ENCODE data around the gene ABLIM1.

Gene ABLIM1

GRCh38 chr10:114473776-114474175 is 184.3 kb downstream of the ABLIM1 start:
- H3K27ac ChIP-seq = no peak overlapping the region

GRCh38 chr10:114472877-114473253 is 185.2 kb downstream of the ABLIM1 start:
- TF ChIP-seq ZFX (IDR thresholded peaks at IDR 0.05; ENCODE audit: borderline replicate concordance) (no peak), CTCF (IDR thresholded peaks at IDR 0.05) (no peak)
- H3K27ac ChIP-seq = peak overlapping the region; percentile 54

More at GRCh38 chr10:114473776-114474175, 184.3 kb downstream of the ABLIM1 start:
- no peak for TF ChIP-seq ZFX (IDR thresholded peaks at IDR 0.05; ENCODE audit: borderline replicate concordance)
- TF ChIP-seq CTCF (IDR thresholded peaks at IDR 0.05) = no peak

DNA sequence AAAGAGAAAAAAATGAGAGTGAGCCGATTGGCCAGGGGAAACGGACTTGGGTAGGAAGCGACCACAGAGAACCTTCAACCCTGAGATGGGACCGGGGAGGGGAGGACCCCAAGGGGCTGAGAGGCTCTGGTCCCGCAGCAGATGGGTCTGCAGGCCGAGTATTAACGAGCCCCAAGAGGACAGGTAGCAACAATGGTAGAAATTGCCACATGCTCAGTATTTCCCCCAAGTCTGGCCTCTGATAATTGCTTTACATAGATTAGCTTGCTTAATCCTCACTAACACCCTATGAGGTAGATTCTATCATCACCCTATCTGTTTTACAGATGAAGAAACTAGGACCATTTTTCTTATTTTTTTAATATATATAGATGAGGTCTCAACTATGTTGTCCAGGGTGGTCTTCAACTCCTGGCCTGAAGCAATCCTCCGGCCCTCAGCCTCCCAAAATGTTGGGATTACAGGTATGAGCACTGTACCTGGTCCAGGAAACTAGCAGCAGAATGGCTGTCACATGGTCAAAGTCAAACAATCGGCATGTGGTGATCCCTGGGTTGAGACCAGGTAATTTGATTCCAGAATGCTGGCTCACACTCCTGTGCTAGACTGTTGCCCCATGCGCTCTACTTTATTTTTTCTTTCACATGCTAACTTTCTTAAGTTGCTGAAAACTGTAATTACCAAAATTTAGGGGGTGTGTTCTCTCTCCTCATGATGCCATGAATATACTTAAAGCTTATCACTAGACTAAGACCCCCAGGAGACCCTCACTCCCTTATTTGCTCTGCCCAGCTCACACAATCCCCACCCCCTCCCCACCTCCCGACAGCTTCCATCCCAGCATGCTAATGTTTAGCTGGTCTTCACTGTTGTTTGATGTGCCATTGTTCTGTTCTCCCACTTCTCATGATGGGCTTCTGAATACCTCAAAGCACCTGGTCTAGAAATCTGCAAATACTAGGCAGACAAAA is 185.9 kb downstream of the ABLIM1 start:
- TF ChIP-seq ZFX (IDR thresholded peaks at IDR 0.05; ENCODE audit: borderline replicate concordance) (no peak), CTCF (IDR thresholded peaks at IDR 0.05) (no peak)
- peak overlapping the region; percentile 54 for H3K27ac ChIP-seq

GRCh38 chr10:114470956-114471905 is 186.8 kb downstream of the ABLIM1 start:
- H3K27ac ChIP-seq = peak overlapping the region; percentile 54
- peak; percentile 81 for TF ChIP-seq CTCF (IDR thresholded peaks at IDR 0.05)
- TF ChIP-seq ZFX (IDR thresholded peaks at IDR 0.05; ENCODE audit: borderline replicate concordance) = no peak

DNA sequence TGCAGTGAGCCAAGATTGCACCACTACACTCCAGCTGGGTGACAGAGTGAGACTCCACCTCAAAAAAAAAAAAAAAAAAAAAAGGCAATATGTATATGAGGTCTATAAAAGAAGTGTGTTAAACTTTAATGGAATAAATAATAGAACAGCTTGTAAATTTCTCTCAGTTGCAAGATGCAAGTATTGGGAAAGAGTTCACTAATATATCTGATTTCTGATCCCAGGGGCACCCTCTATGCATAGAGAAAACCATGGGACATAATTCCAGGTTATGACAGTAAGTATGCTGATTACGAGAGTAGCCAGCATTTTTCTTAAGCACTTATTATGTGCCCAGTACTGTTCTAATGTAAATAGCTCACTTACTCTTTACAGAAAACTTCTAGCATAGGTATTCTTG is 187.7 kb downstream of the ABLIM1 start:
- TF ChIP-seq CTCF (IDR thresholded peaks at IDR 0.05) (no peak), ZFX (IDR thresholded peaks at IDR 0.05; ENCODE audit: borderline replicate concordance) (no peak)
- no peak overlapping the region for H3K27ac ChIP-seq

- TF ChIP-seq CTCF (IDR thresholded peaks at IDR 0.05) (peak; percentile 70), ZFX (IDR thresholded peaks at IDR 0.05; ENCODE audit: borderline replicate concordance) (no peak)
- no peak overlapping the region for H3K27ac ChIP-seq
Observed at GRCh38 chr10:114458955-114459354, 199.1 kb downstream of the ABLIM1 start.

Measured in 22Rv1 (cell line).